Measurements from ENCODE around the gene ARID5B.

Gene ARID5B

DNA sequence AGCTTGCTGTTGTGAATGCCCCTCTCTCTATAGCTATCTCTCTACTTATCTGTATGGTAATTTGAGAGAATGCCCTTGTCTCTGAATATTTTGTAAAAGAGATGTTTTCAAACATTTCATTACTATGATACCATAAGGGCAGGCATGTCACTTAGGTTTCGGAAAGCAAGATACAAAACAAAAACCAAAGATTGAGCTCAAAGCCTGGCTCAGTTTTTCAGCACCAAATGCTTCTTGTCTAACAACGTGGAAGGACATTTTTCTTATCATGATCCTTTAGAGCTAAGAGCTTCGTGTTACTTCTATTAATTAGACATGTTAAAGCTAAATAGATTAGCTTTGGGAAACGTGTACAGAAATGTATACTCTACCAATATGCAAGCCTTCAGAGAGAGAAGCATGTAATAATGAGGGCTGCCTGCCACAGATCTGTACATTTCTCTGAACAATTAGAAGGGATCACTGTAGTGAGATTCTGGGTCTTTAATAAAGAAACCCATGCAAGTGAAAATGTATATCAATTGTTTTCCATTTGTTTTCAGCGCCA is 148.9 kb downstream of the ARID5B start:
- ChIA-PET POLR2A (interaction anchor here (0.7 to 2.1 kb wide), 10 partner anchors 9 to 195 kb away, joined by 3 to 11 read pairs (median 4); no protein-coding TSS in a partner anchor), CTCF (interaction anchor here (1.1 to 2.9 kb wide), 10 partner anchors 12 to 300 kb away, joined by 3 to 21 read pairs (median 6); no protein-coding TSS in a partner anchor)
- H3K4me3 ChIP-seq (ENCODE audit: low read depth, low read length), result peak overlapping the region; percentile 67
- no peak for DNase-seq (ENCODE audit: low read depth, low spot score)
- no peak for TF ChIP-seq CTCF (IDR thresholded peaks at IDR 0.05; ENCODE audit: insufficient read depth, low read length, missing control alignments)

GRCh38 chr10:62050893-62051433 is 149.5 kb downstream of the ARID5B start:
- DNase-seq (ENCODE audit: low read depth, low spot score), result peak; percentile 80
- CTCF ChIA-PET, result interaction anchor here (1.1 to 2.9 kb wide), 8 partner anchors 13 to 301 kb away, joined by 3 to 21 read pairs (median 10); no protein-coding TSS in a partner anchor
- POLR2A ChIA-PET, result interaction anchor here (0.7 to 2.1 kb wide), 9 partner anchors 8 to 335 kb away, joined by 3 to 11 read pairs (median 4); no protein-coding TSS in a partner anchor
- TF ChIP-seq CTCF (IDR thresholded peaks at IDR 0.05; ENCODE audit: insufficient read depth, low read length, missing control alignments), result no peak
- peak overlapping the region; percentile 67 for H3K4me3 ChIP-seq (ENCODE audit: low read depth, low read length)

DNA sequence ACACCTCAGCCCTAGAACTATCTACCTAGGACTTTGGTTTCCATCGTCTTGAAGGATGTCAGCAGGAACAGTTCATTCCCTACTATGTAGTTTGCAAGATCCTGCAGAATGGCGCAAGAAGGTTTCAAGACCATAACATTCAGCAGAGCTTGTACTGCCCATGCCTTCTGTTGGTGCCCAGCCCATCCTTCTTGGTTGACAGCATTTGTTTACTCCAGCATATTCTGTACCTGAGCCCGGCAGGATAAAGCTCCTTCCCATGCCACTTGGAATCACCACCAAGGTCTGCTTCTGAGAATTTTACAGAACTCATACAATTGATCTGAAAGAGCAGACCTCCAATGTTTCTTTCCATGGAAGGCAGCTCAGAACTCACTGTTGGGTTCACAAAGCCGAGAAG is 150.8 kb downstream of the ARID5B start:
- H3K4me3 ChIP-seq (ENCODE audit: low read depth, low read length), result peak overlapping the region; percentile 67
- ChIA-PET POLR2A (interaction anchor here (1.7 kb wide), 1 partner anchor 10 kb away, joined by 5 read pairs; no protein-coding TSS in a partner anchor), CTCF (interaction anchor here (1.3 to 1.7 kb wide), 2 partner anchors 193 to 196 kb away, joined by 4 to 7 read pairs; no protein-coding TSS in a partner anchor)
- TF ChIP-seq CTCF (IDR thresholded peaks at IDR 0.05; ENCODE audit: insufficient read depth, low read length, missing control alignments), result no peak
- no peak for DNase-seq (ENCODE audit: low read depth, low spot score)

- POLR2A ChIA-PET, result interaction anchor here (1.0 to 1.2 kb wide), 3 partner anchors 23 to 177 kb away, joined by 3 read pairs; no protein-coding TSS in a partner anchor
- no peak for DNase-seq (ENCODE audit: low read depth, low spot score)
- CTCF ChIA-PET, result interaction anchor here (1.3 to 1.6 kb wide), 3 partner anchors 13 to 191 kb away, joined by 5 to 7 read pairs (median 5); no protein-coding TSS in a partner anchor
- TF ChIP-seq CTCF (IDR thresholded peaks at IDR 0.05; ENCODE audit: insufficient read depth, low read length, missing control alignments), result no peak
- H3K4me3 ChIP-seq (ENCODE audit: low read depth, low read length), result peak overlapping the region; percentile 41
These were observed 152.4 kb downstream of the ARID5B start for GRCh38 chr10:62053860-62054259.

DNA sequence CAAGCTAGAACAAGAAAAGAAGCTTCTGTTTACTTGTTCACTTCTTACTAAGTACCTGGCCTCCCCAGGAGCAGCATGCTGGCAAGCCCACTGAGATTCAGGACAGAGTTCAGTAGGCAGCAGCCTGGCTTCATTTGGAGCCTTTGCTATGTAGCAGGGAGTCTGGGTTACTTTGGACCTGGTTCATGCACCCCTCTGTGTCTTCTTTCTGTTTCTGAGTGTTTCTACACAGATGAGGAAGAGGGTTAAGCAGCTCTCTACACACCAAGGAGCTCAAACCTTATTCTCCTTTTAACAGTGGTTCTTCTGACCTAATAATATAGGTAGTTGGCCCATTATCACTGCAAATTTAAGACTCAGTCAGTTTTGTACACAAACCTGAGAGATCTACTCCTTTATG is 152.9 kb downstream of the ARID5B start:
- H3K4me3 ChIP-seq (ENCODE audit: low read depth, low read length), result peak overlapping the region; percentile 41
- ChIA-PET CTCF (interaction anchor here (1.3 to 1.6 kb wide), 3 partner anchors 14 to 190 kb away, joined by 5 to 7 read pairs (median 5); no protein-coding TSS in a partner anchor), POLR2A (interaction anchor here (1.0 kb wide), 2 partner anchors 22 to 30 kb away, joined by 3 read pairs; no protein-coding TSS in a partner anchor)
- DNase-seq (ENCODE audit: low read depth, low spot score), result no peak
- TF ChIP-seq CTCF (IDR thresholded peaks at IDR 0.05; ENCODE audit: insufficient read depth, low read length, missing control alignments), result no peak

DNA sequence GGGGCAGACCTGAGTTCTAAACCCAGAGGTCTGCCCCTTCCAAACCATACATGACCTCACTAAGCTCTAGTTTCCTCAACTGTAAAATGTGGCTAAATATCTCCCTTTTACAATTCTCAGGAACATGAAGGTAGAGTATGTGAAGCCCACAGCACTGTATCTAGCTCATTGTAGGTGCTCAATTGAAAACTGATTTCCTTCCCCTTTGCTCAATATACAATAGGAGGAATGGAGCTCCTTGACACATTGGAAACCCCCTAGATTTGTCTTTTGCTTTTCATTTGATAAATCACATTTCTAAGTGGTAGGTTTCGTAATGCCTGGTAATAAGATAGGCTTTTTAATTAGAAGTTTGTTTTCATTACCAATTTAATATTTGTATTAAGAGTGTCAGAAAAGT is 153.3 kb downstream of the ARID5B start:
- DNase-seq (ENCODE audit: low read depth, low spot score), result no peak
- TF ChIP-seq CTCF (IDR thresholded peaks at IDR 0.05; ENCODE audit: insufficient read depth, low read length, missing control alignments), result no peak
- ChIA-PET CTCF (interaction anchor here (1.3 to 1.6 kb wide), 3 partner anchors 14 to 190 kb away, joined by 5 to 7 read pairs (median 5); no protein-coding TSS in a partner anchor), POLR2A (no interaction called here)
- peak overlapping the region; percentile 41 for H3K4me3 ChIP-seq (ENCODE audit: low read depth, low read length)
